ENCODE measurements around the gene ACP2. TPM values are rescaled to one million over a fixed set of nuclear protein-coding genes. Genes with fewer than 3 reads are reported as not detected.

ACP2 gene
- polyA plus RNA-seq, 2 of the 4 experiments (the other 2 are of a cell fraction): 13.6 to 19.7 TPM

GRCh38 chr11:47264119-47264518, 15.5 kb upstream of the ACP2 start:
- H3K9me3 ChIP-seq: no peaks in the 10 kb centered on the region
- 95% methylated on average over 6 of the region's 6 CpGs for WGBS (ENCODE audit: missing lambda C conversion rate)
- TF ChIP-seq MAZ (IDR thresholded peaks at IDR 0.05; ENCODE audit: borderline replicate concordance, low read depth, low read length) (no peak), FOSB (CRISPR knock-in tag; IDR thresholded peaks at IDR 0.05) (no peak), USF2 (IDR thresholded peaks at IDR 0.05) (no peak), SREBF2 (IDR thresholded peaks at IDR 0.05) (no peak), RARB (CRISPR knock-in tag; IDR thresholded peaks at IDR 0.05) (no peak), ZFP36 (IDR thresholded peaks at IDR 0.05; ENCODE audit: borderline replicate concordance, partially characterized antibody) (no peak), ZSCAN20 (CRISPR knock-in tag; IDR thresholded peaks at IDR 0.05) (no peak), RNF2 (IDR thresholded peaks at IDR 0.05; ENCODE audit: borderline replicate concordance, low read depth) (no peak), TP53 (CRISPR knock-in tag; IDR thresholded peaks at IDR 0.05) (no peak)
- DNase-seq (ENCODE audit: low read depth in 1 of 2, low spot score in 1 of 2) (no peak), FAIRE-seq (no peak), ATAC-seq (no peak)
- POLR2A ChIA-PET: interaction anchor here (0.5 kb wide), 1 partner anchor 328 kb away, joined by 8 read pairs; the partner anchor contains the start of gene CSTPP1
- no peak overlapping the region for H3K4me3 ChIP-seq
- H3K4me2 ChIP-seq: no peak overlapping the region
- peaks cover 28% of the 10 kb centered on the region for H3K4me1 ChIP-seq
- H3K27ac ChIP-seq: no peak overlapping the region
- CTCF ChIA-PET: interaction anchor here (0.9 to 10.8 kb wide), 9 partner anchors 9 to 148 kb away, joined by 3 to 173 read pairs (median 4); partner anchors contain the start of genes ACP2 and ARFGAP2

GRCh38 chr11:47261291-47261800, 12.7 kb upstream of the ACP2 start:
- Histone ChIP-seq H3K4me1 (peaks cover 41% of the 10 kb centered on the region), H3K4me2 (no peak overlapping the region), H3K9me3 (no peaks in the 10 kb centered on the region), H3K4me3 (no peak overlapping the region), H3K27ac (no peak overlapping the region)
- DNase-seq (ENCODE audit: low read depth in 1 of 2, low spot score in 1 of 2) (no peak), FAIRE-seq (no peak), ATAC-seq (no peak)
- WGBS (ENCODE audit: missing lambda C conversion rate): 88% methylated on average over 21 of the region's 22 CpGs
- POLR2A ChIA-PET: no interaction called here
- TF ChIP-seq TP53 (CRISPR knock-in tag; IDR thresholded peaks at IDR 0.05): no peak
- TF ChIP-seq GATA3 (IDR thresholded peaks at IDR 0.05; ENCODE audit: borderline replicate concordance): no peak
- CTCF ChIA-PET: interaction anchor here (1.6 to 10.8 kb wide), 10 partner anchors 10 to 93 kb away, joined by 3 to 173 read pairs (median 34); partner anchors contain the start of genes ACP2, ARFGAP2, DDB2 and MYBPC3

- FAIRE-seq: no peak
- Histone ChIP-seq H3K9me3 (no peaks in the 10 kb centered on the region), H3K4me2 (no peak overlapping the region), H3K4me1 (peaks cover 39% of the 10 kb centered on the region), H3K4me3 (no peak overlapping the region), H3K27ac (no peak overlapping the region)
- DNase-seq (ENCODE audit: low read depth in 1 of 2, low spot score in 1 of 2): no peak
- ATAC-seq: no peak
- CTCF ChIA-PET: interaction anchor here (0.9 to 10.8 kb wide), 22 partner anchors 11 to 114 kb away, joined by 3 to 173 read pairs (median 12); partner anchors contain the start of genes ACP2, ARFGAP2, DDB2 and MYBPC3
- POLR2A ChIA-PET: interaction anchor here (0.9 to 2.2 kb wide), 4 partner anchors 11 to 83 kb away, joined by 3 to 12 read pairs (median 10); partner anchors contain the start of genes ACP2 and DDB2
- WGBS (ENCODE audit: missing lambda C conversion rate): 83% methylated on average over 15 of the region's 19 CpGs
- TF ChIP-seq ZFP36 (IDR thresholded peaks at IDR 0.05; ENCODE audit: borderline replicate concordance, partially characterized antibody) (no peak), KDM1A (IDR thresholded peaks at IDR 0.05; ENCODE audit: low read depth) (no peak), JUNB (IDR thresholded peaks at IDR 0.05) (no peak), RNF2 (IDR thresholded peaks at IDR 0.05; ENCODE audit: borderline replicate concordance, low read depth) (no peak), BCL3 (IDR thresholded peaks at IDR 0.05) (no peak), NR3C1 (IDR thresholded peaks at IDR 0.05) (no peak), SREBF2 (IDR thresholded peaks at IDR 0.05) (no peak), ELK1 (IDR thresholded peaks at IDR 0.05; ENCODE audit: low read depth, low read length) (no peak), CTCF (IDR thresholded peaks at IDR 0.05) (no peak), PHF8 (IDR thresholded peaks at IDR 0.05; ENCODE audit: borderline replicate concordance, low read depth) (no peak), HOXB5 (CRISPR knock-in tag; IDR thresholded peaks at IDR 0.05) (no peak)
These were observed 11.8 kb upstream of the ACP2 start for GRCh38 chr11:47260366-47260765.

All from A549 (cell line).